ENCODE data around the gene PODXL2. TPM values are rescaled to one million over a fixed set of nuclear protein-coding genes. Genes with fewer than 3 reads are reported as not detected.

The PODXL2 gene, protein sequence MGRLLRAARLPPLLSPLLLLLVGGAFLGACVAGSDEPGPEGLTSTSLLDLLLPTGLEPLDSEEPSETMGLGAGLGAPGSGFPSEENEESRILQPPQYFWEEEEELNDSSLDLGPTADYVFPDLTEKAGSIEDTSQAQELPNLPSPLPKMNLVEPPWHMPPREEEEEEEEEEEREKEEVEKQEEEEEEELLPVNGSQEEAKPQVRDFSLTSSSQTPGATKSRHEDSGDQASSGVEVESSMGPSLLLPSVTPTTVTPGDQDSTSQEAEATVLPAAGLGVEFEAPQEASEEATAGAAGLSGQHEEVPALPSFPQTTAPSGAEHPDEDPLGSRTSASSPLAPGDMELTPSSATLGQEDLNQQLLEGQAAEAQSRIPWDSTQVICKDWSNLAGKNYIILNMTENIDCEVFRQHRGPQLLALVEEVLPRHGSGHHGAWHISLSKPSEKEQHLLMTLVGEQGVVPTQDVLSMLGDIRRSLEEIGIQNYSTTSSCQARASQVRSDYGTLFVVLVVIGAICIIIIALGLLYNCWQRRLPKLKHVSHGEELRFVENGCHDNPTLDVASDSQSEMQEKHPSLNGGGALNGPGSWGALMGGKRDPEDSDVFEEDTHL
- total RNA-seq (2014; rRNA removed; shearing (Covaris generic)): 55.3 and 78.7 TPM in 2 replicates

DNA sequence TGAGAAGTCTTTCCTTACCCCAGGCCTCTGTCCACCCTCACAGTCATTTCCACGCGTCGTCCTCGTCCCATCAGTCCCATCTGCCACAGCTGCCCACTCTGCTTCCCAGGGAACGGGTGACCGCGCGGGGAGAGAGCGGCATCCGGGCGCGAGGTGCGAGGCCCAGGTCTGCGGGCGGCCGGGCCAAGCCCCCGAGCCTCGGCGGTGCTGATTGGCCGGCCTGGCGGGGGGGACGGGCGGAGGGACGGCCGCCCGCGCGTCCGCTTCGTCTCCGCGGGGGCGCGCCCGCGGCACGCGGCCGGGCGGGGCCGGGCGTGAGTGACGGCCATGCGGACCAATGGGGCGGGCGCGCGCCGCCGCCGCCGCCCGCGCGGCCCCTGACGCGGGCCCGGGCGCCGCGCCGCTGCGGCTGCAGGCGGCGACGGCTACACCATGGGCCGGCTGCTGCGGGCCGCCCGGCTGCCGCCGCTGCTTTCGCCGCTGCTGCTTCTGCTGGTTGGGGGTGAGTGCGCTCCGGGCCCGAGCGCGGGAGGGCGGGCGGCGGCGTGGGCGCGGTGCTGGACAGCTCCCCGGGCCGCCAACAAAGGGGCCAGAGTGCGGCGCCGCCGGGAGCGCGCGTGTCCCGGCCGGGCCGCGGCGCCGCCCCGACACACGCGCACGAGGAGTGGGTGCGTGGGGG is at the start of gene PODXL2:
Gene PODXL2 (plus strand): TSS at position 398 of the 679 bp plus-strand sequence. CDS start 35 bp downstream, at position 433.
- peak; percentile 80 for DNase-seq (ENCODE audit: low read depth)

DNA sequence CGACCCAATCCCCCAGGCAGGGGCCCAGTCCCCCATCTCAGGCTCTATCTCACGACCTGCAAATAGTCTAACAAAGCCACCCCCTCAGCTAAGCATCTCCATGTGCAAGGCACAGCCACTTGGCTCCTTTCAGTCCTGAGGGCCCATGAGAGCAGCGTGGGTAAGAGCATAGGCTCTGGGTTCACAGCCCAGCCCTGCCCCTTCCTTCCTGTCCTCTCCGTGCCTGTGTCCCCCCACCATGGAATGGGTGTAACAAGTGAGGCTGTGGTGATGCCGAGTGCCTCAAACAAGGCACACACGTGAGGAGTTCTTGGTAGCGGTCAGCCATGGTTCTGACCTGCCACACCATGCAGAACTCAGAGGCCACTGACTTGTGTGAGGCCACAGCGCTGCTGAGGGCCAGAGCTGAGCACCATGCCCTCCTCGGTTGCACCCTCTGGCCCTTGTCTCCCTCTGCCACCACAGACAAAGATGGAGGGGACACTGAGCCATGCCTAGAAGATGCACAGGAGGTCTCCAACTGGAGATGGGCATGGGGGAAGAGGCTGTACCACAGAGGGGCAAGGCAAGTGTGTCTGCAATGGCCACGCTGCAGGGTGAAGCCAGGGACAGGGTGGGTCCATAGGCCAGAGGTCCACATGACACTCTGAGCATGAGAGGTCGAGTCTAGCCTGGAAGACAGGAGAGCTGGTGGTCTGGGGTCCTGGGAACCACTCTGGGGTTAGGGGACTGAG is 48.5 kb upstream of the PODXL2 start:
- DNase-seq (ENCODE audit: low read depth): no peak

- DNase-seq (ENCODE audit: low read depth): no peak
These were observed 44.3 kb upstream of the PODXL2 start for GRCh38 chr3:127584734-127585133.

DNA sequence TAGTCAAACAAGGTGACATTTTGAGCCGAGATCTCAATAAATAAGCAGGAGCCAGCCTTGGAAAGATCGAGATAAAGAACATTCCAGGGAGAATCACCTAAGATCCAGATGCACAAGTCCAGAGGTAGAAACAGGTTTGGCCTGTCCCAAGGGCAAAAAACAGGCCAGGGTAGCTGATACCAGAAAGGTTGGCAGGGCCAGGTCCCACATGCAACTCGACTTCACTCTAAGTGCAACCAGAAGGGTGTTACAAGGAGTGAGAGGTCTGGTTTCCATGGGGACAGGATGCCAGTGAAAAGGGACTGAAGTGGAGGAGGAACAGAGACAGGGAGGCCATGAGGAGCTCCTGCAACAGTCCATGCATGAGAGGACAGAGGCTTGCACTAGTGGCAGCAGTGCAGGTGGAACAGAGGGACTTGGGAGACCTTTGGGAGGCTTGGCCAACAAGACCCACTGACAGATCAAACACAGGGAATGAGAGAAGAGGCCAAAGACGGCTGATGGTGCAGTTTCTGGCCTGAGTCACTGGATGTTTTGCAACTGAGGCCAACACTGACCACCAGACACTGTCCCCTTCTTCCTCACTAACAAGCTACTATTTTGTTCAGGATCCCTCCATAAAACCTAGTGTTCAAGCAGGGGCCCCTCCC is 43.7 kb upstream of the PODXL2 start:
- no peak for DNase-seq (ENCODE audit: low read depth)

GRCh38 chr3:127585813-127586413 is 43.1 kb upstream of the PODXL2 start:
- no peak for DNase-seq (ENCODE audit: low read depth)

DNA sequence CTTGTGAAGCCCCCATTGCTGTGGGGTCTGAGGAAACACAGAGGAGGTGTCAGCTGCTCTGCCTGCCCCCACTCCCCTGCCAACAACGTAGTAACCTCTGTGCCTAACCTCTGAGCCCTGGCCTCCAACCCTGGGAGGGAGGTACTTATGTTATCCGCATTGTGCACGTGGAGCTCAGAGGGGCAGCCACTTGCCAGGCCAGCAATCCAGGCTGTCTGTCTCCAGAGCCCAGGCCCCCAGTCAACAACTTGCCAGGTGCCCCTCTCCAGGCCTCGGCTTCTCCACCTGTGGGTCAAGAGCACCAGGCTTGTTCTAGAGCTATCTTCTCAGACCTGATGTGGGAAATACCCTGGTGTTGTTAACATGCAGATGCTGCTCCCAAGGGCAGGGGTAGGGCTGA is 41.1 kb upstream of the PODXL2 start:
- no peak for DNase-seq (ENCODE audit: low read depth)

DNA sequence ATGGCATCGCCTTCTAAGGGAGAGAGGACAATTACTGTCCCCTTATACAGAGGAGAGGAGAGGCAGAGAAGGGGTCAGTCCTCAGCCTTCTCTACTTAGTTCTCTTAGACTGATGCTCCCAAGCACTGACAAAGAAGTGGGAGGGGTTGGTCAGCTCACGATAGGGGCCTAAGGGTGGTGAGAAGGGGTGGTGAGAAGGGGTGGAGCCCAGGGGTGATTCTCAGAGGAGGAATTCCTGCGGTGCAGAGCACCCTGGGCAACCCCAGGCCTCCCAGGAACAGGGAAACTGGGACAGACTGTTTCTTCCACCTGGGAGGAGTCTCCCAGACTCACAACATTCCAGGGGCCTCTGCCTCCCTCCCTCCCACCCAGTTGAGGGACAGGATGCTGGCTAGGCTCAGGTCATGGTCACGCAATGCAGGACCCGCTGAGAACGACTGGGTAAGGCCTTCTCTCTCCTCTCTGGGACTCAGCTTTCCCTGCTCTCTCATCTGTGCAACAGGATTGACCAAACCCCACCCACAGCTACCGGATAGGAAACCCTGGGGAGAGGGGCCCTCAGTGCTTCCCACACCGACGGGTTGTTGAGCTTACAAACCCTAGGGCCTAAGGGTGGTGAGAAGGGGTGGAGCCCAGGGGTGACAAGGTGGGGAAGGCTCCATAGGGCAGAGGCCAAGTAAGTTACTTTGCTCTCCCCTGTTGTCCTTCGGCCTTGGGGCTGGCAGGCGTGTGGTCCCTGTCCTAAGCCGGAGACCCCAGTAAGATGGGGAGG is 40.0 kb upstream of the PODXL2 start:
- peak; percentile 77 for DNase-seq (ENCODE audit: low read depth)

GRCh38 chr3:127589600-127590281 is 39.2 kb upstream of the PODXL2 start:
- DNase-seq (ENCODE audit: low read depth): no peak

DNA sequence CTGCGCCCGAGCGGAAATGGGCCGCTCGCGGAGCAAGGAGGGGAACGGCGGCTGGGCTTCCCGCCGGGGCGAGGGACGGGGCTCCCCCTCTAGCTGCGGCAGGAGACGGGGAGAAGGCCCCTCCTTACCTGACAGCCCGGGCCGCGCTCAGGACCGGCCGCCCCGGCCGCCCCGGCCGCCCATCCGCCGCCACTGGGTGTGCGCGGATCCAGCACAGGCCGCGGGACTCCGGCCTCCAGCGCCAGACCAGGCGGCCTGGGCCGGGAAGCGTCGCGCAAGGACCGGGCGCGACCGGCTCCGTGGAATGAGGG is 38.7 kb upstream of the PODXL2 start:
- DNase-seq (ENCODE audit: low read depth): peak; percentile 55

- DNase-seq (ENCODE audit: low read depth): peak; percentile 97
These were observed 38.2 kb upstream of the PODXL2 start, which contains the start of gene TPRA1 for GRCh38 chr3:127590593-127591465. TSS of gene TPRA1 (minus strand) at chr3:127590733. CDS start at chr3:127580146, 10,587 bp downstream.

GRCh38 chr3:127593178-127593577 is 35.8 kb upstream of the PODXL2 start:
- DNase-seq (ENCODE audit: low read depth): no peak

- DNase-seq (ENCODE audit: low read depth): no peak
These were observed 33.7 kb upstream of the PODXL2 start for GRCh38 chr3:127595303-127595702.

- DNase-seq (ENCODE audit: low read depth): no peak
These were observed 31.8 kb upstream of the PODXL2 start for GRCh38 chr3:127597020-127597771.

GRCh38 chr3:127598841-127599570 is 30.0 kb upstream of the PODXL2 start:
- no peak for DNase-seq (ENCODE audit: low read depth)

DNA sequence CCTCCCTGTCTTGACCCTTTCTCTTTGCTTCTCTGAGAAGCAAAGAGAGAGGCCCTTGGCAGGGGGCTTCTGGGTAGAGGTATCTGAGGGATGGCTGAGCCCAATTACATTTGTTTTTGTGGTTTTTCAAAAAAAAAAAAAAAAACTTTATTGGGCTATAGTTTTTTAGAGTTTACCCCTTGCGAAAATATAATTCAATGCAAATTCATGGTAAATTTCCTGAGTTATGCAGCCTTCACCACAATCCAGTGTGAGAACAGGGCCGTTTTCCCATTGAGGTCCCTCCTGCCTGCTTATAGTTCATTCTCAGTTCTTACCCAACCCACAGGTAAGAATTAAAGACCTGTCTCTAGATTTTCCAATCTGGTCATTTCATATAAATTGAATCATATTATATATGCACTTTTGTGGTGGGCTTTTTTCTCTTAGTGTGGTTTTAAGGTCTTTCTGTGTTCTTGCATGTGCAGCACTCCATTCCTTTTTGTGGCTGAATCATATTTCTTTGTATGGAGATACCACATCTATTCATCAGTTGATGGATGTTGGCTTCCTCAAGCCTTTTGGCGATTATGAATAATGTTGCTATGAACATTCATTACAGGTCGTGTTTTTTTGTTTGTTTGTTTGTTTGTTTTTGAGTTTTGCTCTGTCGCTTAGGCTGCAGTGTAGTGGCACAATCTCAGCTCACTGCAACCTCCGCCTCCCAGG is 28.1 kb upstream of the PODXL2 start:
- DNase-seq (ENCODE audit: low read depth): no peak

GRCh38 chr3:127604035-127604434 is 24.9 kb upstream of the PODXL2 start:
- no peak for DNase-seq (ENCODE audit: low read depth)
